Neural progenitor cell (in vitro differentiated cells): ENCODE measurements around the gene RSU1. TPM values are rescaled to one million over a fixed set of nuclear protein-coding genes. Genes with fewer than 3 reads are reported as not detected.

Source experiments
- DNase-seq: peaks from one replicate; pipeline ENCODE4 v3.0.0-alpha.2; 2016; ENCODE audit warnings: low spot score
- H2AFZ ChIP-seq: fragments of 200-600 bp; sonication (generic); replicated peaks from 2 replicates; pipeline ENCODE4 v1.6.1; 2016; ENCODE audit warnings: antibody characterized with exemption
- H3F3A ChIP-seq: fragments of 200-600 bp; sonication (generic); 2 replicates; pipeline ENCODE4 v1.6.1; 2016; ENCODE audit warnings: antibody characterized with exemption, low read depth
- H3K27ac ChIP-seq: fragments of 200-600 bp; sonication (generic); 2 replicates; pipeline ENCODE4 v1.5.1; 2016; ENCODE audit warnings: mild to moderate bottlenecking
- H3K27me3 ChIP-seq: fragments of 200-600 bp; sonication (generic); 2 replicates; pipeline ENCODE4 v1.6.1; 2016; ENCODE audit warnings: mild to moderate bottlenecking, moderate library complexity
- H3K36me3 ChIP-seq: fragments of 200-600 bp; sonication (generic); 2 replicates; pipeline ENCODE4 v1.5.1; 2016
- H3K4me1 ChIP-seq: fragments of 200-600 bp; sonication (generic); 2 replicates; pipeline ENCODE4 v1.6.1; 2016; ENCODE audit warnings: mixed run types
- H3K4me2 ChIP-seq: fragments of 200-600 bp; sonication (generic); 2 replicates; pipeline ENCODE4 v1.6.1; 2016
- H3K4me3 ChIP-seq: fragments of 200-600 bp; sonication (generic); 2 replicates; pipeline ENCODE4 v1.5.1; 2016
- H3K79me2 ChIP-seq: fragments of 200-600 bp; sonication (generic); 2 replicates; pipeline ENCODE4 v1.6.1; 2016; ENCODE audit warnings: low read depth
- H3K9ac ChIP-seq: fragments of 200-600 bp; sonication (generic); 2 replicates; pipeline ENCODE4 v1.6.1; 2016
- H3K9me3 ChIP-seq: fragments of 200-600 bp; sonication (generic); 2 replicates; pipeline ENCODE4 v1.5.1; 2016; ENCODE audit warnings: low read depth
- H4K20me1 ChIP-seq: fragments of 200-600 bp; sonication (generic); 2 replicates; pipeline ENCODE4 v1.6.1; 2016; ENCODE audit warnings: low read depth
- H3K27ac Mint-ChIP-seq: 3 replicates; pipeline ENCODE4 v1.8.0; 2021; ENCODE audit warnings: mixed read lengths
- H3K27me3 Mint-ChIP-seq: 2 replicates; pipeline ENCODE4 v1.8.0; 2022; ENCODE audit warnings: low read depth, mild to moderate bottlenecking, inconsistent platforms, moderate library complexity, mixed read lengths; ENCODE audit not compliant: insufficient read depth
- H3K36me3 Mint-ChIP-seq: 3 replicates; pipeline ENCODE4 v1.8.0; 2021; ENCODE audit warnings: mixed read lengths
- H3K4me1 Mint-ChIP-seq: 3 replicates; pipeline ENCODE4 v1.8.0; 2021; ENCODE audit warnings: mixed read lengths
- H3K4me3 Mint-ChIP-seq: 3 replicates; pipeline ENCODE4 v1.8.0; 2021; ENCODE audit warnings: mild to moderate bottlenecking, moderate library complexity, mixed read lengths
- H3K9me3 Mint-ChIP-seq: 3 replicates; pipeline ENCODE4 v1.8.0; 2020; ENCODE audit warnings: mixed read lengths
- CTCF ChIP-seq: fragments of 200-600 bp; sonication (generic); IDR thresholded peaks from 2 replicates; pipeline ENCODE4 v1.5.1; 2017; ENCODE audit warnings: antibody characterized with exemption, mild to moderate bottlenecking
- EZH2 ChIP-seq: fragments of 200-600 bp; sonication (generic); IDR thresholded peaks from 2 replicates; pipeline ENCODE4 v1.6.1; 2017; ENCODE audit warnings: antibody characterized with exemption, mild to moderate bottlenecking, moderate library complexity
- EZH2phosphoT487 ChIP-seq: fragments of 200-600 bp; sonication (generic); IDR thresholded peaks from 2 replicates; pipeline ENCODE4 v1.6.1; 2017; ENCODE audit warnings: antibody characterized with exemption
- total RNA-seq: library from RNA; depleted of rRNA; stranded (reverse); fragments of >200 nt; gene quantifications from 2 replicates; pipeline ENCODE4 v1.2.3, GENCODE V29; 2015; ENCODE audit warnings: low replicate concordance

The RSU1 gene
- total RNA-seq, 1 donor from 2014 or later = 9.6 TPM

GRCh38 chr10:16717622-16718395, 99.4 kb downstream of the RSU1 start:
- Histone ChIP-seq H3K79me2 (no peaks in the 10 kb centered on the region), H3F3A (no peaks in the 10 kb centered on the region), H2AFZ (no peak overlapping the region), H3K36me3 (no peaks in the 10 kb centered on the region), H3K27ac (no peak overlapping the region), H3K4me2 (no peak overlapping the region), H3K4me1 (no peaks in the 10 kb centered on the region), H3K9ac (no peak overlapping the region), H3K4me3 (no peak overlapping the region), H4K20me1 (no peaks in the 10 kb centered on the region), H3K27me3 (no peaks in the 10 kb centered on the region), H3K9me3 (no peaks in the 10 kb centered on the region)
- H3K36me3 Mint-ChIP-seq = peaks cover 2% of the 10 kb centered on the region
- no peaks in the 10 kb centered on the region for H3K4me1 Mint-ChIP-seq
- no peak for TF ChIP-seq CTCF
- no peak for TF ChIP-seq EZH2phosphoT487
- TF ChIP-seq EZH2 = no peak
- no peaks in the 10 kb centered on the region for H3K27me3 Mint-ChIP-seq
- H3K27ac Mint-ChIP-seq = no peak overlapping the region
- peaks cover 18% of the 10 kb centered on the region for H3K9me3 Mint-ChIP-seq
- no peak overlapping the region for H3K4me3 Mint-ChIP-seq
- no peak for DNase-seq

- no peaks in the 10 kb centered on the region for H3K27me3 ChIP-seq
- H3K27ac Mint-ChIP-seq = no peak overlapping the region
- H3K4me3 Mint-ChIP-seq = no peak overlapping the region
- H3K9me3 ChIP-seq = no peaks in the 10 kb centered on the region
- H3K4me1 ChIP-seq = no peaks in the 10 kb centered on the region
- peaks cover 24% of the 10 kb centered on the region for H3K9me3 Mint-ChIP-seq
- H3K36me3 Mint-ChIP-seq = peaks cover 2% of the 10 kb centered on the region
- no peaks in the 10 kb centered on the region for H3K4me1 Mint-ChIP-seq
- H3K9ac ChIP-seq = no peak overlapping the region
- H3K4me3 ChIP-seq = no peak overlapping the region
- no peak for DNase-seq
- no peak overlapping the region for H3K4me2 ChIP-seq
- no peaks in the 10 kb centered on the region for H3F3A ChIP-seq
- no peak overlapping the region for H2AFZ ChIP-seq
- no peaks in the 10 kb centered on the region for H3K79me2 ChIP-seq
- no peaks in the 10 kb centered on the region for H3K36me3 ChIP-seq
- H3K27ac ChIP-seq = no peak overlapping the region
- TF ChIP-seq CTCF (no peak), EZH2phosphoT487 (no peak), EZH2 (no peak)
- H4K20me1 ChIP-seq = no peaks in the 10 kb centered on the region
- H3K27me3 Mint-ChIP-seq = no peaks in the 10 kb centered on the region
Observed at GRCh38 chr10:16716051-16716450, 101.2 kb downstream of the RSU1 start.

GRCh38 chr10:16713290-16713689, 103.9 kb downstream of the RSU1 start:
- Mint-ChIP-seq H3K4me1 (no peaks in the 10 kb centered on the region), H3K4me3 (no peak overlapping the region), H3K9me3 (peaks cover 27% of the 10 kb centered on the region), H3K27ac (no peak overlapping the region), H3K27me3 (no peaks in the 10 kb centered on the region), H3K36me3 (peaks cover 2% of the 10 kb centered on the region)
- H3K4me1 ChIP-seq = no peaks in the 10 kb centered on the region
- H4K20me1 ChIP-seq = no peaks in the 10 kb centered on the region
- H3K27ac ChIP-seq = no peak overlapping the region
- H3K9ac ChIP-seq = no peak overlapping the region
- H3K4me3 ChIP-seq = no peak overlapping the region
- no peak overlapping the region for H2AFZ ChIP-seq
- no peak for DNase-seq
- no peaks in the 10 kb centered on the region for H3K79me2 ChIP-seq
- H3F3A ChIP-seq = no peaks in the 10 kb centered on the region
- H3K27me3 ChIP-seq = no peaks in the 10 kb centered on the region
- no peaks in the 10 kb centered on the region for H3K36me3 ChIP-seq
- no peaks in the 10 kb centered on the region for H3K9me3 ChIP-seq
- H3K4me2 ChIP-seq = no peak overlapping the region
- TF ChIP-seq CTCF (no peak), EZH2 (no peak), EZH2phosphoT487 (no peak)
